ENCODE measurements around the gene NDUFS4.
"Not testable (repeated sequence)": the region's sequence is repeated elsewhere in the genome, so short reads cannot be mapped to it uniquely, and the experiment has no call there.

NDUFS4 gene

GRCh38 chr5:53643445-53643844, 83.0 kb downstream of the NDUFS4 start:
- H3K9me3 Mint-ChIP-seq = no peaks in the 10 kb centered on the region
- H3K4me1 Mint-ChIP-seq = peaks cover 45% of the 10 kb centered on the region
- no peak overlapping the region for H3K4me3 Mint-ChIP-seq
- peaks cover 33% of the 10 kb centered on the region for H3K36me3 Mint-ChIP-seq (ENCODE audit: low read depth)
- TF ChIP-seq, protein P1, sequence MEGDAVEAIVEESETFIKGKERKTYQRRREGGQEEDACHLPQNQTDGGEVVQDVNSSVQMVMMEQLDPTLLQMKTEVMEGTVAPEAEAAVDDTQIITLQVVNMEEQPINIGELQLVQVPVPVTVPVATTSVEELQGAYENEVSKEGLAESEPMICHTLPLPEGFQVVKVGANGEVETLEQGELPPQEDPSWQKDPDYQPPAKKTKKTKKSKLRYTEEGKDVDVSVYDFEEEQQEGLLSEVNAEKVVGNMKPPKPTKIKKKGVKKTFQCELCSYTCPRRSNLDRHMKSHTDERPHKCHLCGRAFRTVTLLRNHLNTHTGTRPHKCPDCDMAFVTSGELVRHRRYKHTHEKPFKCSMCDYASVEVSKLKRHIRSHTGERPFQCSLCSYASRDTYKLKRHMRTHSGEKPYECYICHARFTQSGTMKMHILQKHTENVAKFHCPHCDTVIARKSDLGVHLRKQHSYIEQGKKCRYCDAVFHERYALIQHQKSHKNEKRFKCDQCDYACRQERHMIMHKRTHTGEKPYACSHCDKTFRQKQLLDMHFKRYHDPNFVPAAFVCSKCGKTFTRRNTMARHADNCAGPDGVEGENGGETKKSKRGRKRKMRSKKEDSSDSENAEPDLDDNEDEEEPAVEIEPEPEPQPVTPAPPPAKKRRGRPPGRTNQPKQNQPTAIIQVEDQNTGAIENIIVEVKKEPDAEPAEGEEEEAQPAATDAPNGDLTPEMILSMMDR (IDR thresholded peaks at IDR 0.05; ENCODE audit: unreplicated experiment in 3 of 3) = no peak
- H3K27ac Mint-ChIP-seq = no peak overlapping the region
- H3K27me3 Mint-ChIP-seq (ENCODE audit: low read depth) = no peaks in the 10 kb centered on the region

- TF ChIP-seq, protein P1 (IDR thresholded peaks at IDR 0.05; ENCODE audit: unreplicated experiment in 3 of 3) = no peak
- Mint-ChIP-seq H3K27ac (no peak overlapping the region), H3K27me3 (ENCODE audit: low read depth) (no peaks in the 10 kb centered on the region), H3K36me3 (ENCODE audit: low read depth) (peaks cover 41% of the 10 kb centered on the region), H3K9me3 (no peaks in the 10 kb centered on the region), H3K4me1 (peaks cover 42% of the 10 kb centered on the region), H3K4me3 (no peak overlapping the region)
Observed at GRCh38 chr5:53645078-53645477, 84.6 kb downstream of the NDUFS4 start.

DNA sequence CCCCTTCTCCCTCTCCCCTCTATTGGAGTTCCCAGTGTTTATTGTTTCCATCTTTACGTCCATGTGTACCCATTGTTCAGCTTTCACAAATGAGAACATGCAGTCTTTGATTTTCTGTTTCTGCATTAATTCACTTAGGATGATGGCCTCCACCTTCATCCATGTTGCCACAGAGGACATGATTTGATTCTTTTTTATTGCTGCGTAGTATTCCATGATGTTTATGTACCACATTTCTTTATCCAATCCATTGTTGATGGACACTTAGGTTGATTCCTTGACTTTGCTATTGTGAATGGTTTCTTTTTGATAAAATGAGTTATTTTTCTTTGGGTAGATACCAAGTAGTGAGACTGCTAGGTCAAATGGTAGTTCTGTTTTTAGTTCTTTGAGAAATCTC, 88.9 kb downstream of the NDUFS4 start:
- Mint-ChIP-seq H3K4me1 (peaks cover 11% of the 10 kb centered on the region), H3K27me3 (ENCODE audit: low read depth) (no peaks in the 10 kb centered on the region), H3K36me3 (ENCODE audit: low read depth) (peaks cover 41% of the 10 kb centered on the region), H3K27ac (no peak overlapping the region), H3K9me3 (no peaks in the 10 kb centered on the region), H3K4me3 (no peak overlapping the region)
- TF ChIP-seq, protein P1 (IDR thresholded peaks at IDR 0.05; ENCODE audit: unreplicated experiment in 3 of 3) = no peak

DNA sequence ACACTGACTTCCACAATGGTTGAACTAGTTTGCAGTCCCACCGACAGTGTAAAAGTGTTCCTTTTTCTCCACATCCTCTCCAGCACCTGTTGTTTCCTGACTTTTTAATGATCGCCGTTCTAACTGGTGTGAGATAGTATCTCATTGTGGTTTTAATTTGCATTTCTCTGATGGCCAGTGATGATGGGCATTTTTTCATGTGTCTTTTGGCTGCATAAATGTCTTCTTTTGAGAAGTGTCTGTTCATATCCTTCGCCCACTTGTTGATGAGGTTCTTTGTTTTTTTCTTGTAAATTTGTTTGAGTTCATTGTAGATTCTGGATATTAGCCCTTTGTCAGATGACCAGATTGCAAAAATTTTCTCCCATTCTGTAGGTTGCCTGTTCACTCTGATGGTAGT, 100.1 kb downstream of the NDUFS4 start:
- H3K27ac Mint-ChIP-seq; H3K4me1 Mint-ChIP-seq; H3K4me3 Mint-ChIP-seq; H3K27me3 Mint-ChIP-seq (ENCODE audit: low read depth): not testable (repeated sequence)
- peaks cover 35% of the 10 kb centered on the region for H3K9me3 Mint-ChIP-seq
- H3K36me3 Mint-ChIP-seq (ENCODE audit: low read depth) = peaks cover 66% of the 10 kb centered on the region

DNA sequence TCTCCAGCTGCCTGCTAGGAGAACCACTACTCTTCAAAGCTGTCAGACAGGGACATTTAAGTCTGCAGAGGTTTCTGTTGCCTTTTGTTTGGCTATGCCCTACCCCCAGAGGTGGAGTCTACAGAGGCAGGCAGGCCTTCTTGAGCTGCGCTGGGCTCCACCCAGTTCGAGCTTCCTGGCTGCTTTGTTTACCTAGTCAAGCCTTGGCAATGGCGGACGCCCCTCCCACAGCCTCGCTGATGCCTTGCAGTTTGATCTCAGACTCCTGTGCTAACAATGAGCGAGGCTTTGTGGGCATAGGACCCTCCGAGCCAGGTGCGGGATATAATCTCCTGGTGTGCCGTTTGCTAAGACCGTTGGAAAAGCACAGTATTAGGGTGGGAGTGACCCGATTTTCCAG, 104.9 kb downstream of the NDUFS4 start:
- not testable (repeated sequence) for H3K27me3 Mint-ChIP-seq (ENCODE audit: low read depth); H3K4me1 Mint-ChIP-seq

GRCh38 chr5:53667621-53668020, 107.2 kb downstream of the NDUFS4 start:
- no peak overlapping the region for H3K27ac Mint-ChIP-seq
- peaks cover 26% of the 10 kb centered on the region for H3K9me3 Mint-ChIP-seq
- no peaks in the 10 kb centered on the region for H3K27me3 Mint-ChIP-seq (ENCODE audit: low read depth)
- H3K36me3 Mint-ChIP-seq (ENCODE audit: low read depth) = peaks cover 66% of the 10 kb centered on the region
- TF ChIP-seq, protein P1 (IDR thresholded peaks at IDR 0.05; ENCODE audit: unreplicated experiment in 3 of 3) = no peak
- no peaks in the 10 kb centered on the region for H3K4me1 Mint-ChIP-seq
- H3K4me3 Mint-ChIP-seq = no peak overlapping the region

More for the DNA sequence above, 104.9 kb downstream of the NDUFS4 start:
- Mint-ChIP-seq H3K9me3 (peaks cover 39% of the 10 kb centered on the region), H3K36me3 (ENCODE audit: low read depth) (peaks cover 72% of the 10 kb centered on the region)
- H3K4me3 Mint-ChIP-seq, H3K27ac Mint-ChIP-seq: not testable (repeated sequence)

DNA sequence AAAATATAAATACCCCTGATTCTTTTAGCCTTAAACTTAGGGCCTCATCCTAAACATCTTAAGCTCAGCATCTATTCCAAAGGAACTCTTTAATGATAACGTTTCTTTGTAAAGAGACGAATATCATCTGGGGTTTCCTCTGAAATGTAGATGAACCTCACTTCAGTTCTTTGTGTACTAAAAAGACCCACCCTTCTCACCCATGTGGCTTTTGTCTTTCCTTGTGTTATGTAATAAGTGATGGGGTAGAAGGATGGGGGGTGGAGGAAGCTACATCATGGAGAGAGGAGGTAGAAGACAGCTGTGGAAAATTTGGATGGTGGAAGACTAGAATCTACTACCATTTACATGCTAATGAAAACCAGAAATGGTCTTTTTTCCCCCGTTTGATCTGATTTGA, 111.0 kb downstream of the NDUFS4 start:
- H3K27me3 Mint-ChIP-seq (ENCODE audit: low read depth) = no peaks in the 10 kb centered on the region
- H3K4me3 Mint-ChIP-seq = no peak overlapping the region
- H3K27ac Mint-ChIP-seq = no peak overlapping the region
- H3K4me1 Mint-ChIP-seq = no peaks in the 10 kb centered on the region
- TF ChIP-seq, protein P1 (IDR thresholded peaks at IDR 0.05; ENCODE audit: unreplicated experiment in 3 of 3) = no peak
- peaks cover 31% of the 10 kb centered on the region for H3K36me3 Mint-ChIP-seq (ENCODE audit: low read depth)
- no peaks in the 10 kb centered on the region for H3K9me3 Mint-ChIP-seq
